ENCODE results near the gene ANKS1B.

- TF ChIP-seq, protein P1, sequence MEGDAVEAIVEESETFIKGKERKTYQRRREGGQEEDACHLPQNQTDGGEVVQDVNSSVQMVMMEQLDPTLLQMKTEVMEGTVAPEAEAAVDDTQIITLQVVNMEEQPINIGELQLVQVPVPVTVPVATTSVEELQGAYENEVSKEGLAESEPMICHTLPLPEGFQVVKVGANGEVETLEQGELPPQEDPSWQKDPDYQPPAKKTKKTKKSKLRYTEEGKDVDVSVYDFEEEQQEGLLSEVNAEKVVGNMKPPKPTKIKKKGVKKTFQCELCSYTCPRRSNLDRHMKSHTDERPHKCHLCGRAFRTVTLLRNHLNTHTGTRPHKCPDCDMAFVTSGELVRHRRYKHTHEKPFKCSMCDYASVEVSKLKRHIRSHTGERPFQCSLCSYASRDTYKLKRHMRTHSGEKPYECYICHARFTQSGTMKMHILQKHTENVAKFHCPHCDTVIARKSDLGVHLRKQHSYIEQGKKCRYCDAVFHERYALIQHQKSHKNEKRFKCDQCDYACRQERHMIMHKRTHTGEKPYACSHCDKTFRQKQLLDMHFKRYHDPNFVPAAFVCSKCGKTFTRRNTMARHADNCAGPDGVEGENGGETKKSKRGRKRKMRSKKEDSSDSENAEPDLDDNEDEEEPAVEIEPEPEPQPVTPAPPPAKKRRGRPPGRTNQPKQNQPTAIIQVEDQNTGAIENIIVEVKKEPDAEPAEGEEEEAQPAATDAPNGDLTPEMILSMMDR (IDR thresholded peaks at IDR 0.05): no peak
- no peak for TF ChIP-seq POLR2A (IDR thresholded peaks at IDR 0.05)
Observed at GRCh38 chr12:99059824-99060511, 924.8 kb downstream of the ANKS1B start.

All from Peyer's patch (tissue), 4 donors.